ENCODE data around the gene FGD3.

Gene FGD3

DNA sequence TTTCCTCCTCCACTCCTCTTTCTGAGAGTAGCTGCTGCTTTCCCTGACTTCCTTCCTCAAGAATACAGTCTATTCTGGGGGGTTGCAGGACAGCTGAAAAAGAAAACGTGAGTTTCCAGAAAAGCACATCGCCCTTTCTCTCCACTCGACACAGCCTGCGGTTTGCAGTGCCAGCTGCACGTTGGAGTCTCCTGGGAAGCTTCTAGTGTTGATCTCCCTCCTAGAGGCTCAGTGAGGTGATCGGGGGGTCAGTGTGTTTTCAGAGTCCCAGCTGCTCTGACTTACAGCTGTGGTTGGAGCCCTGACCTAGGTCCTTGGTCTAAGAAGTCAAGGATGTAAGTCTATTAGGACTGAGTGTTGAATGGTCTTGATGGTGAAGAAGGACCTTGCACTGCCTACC, 86.2 kb downstream of the FGD3 start:
- no peak for DNase-seq

DNA sequence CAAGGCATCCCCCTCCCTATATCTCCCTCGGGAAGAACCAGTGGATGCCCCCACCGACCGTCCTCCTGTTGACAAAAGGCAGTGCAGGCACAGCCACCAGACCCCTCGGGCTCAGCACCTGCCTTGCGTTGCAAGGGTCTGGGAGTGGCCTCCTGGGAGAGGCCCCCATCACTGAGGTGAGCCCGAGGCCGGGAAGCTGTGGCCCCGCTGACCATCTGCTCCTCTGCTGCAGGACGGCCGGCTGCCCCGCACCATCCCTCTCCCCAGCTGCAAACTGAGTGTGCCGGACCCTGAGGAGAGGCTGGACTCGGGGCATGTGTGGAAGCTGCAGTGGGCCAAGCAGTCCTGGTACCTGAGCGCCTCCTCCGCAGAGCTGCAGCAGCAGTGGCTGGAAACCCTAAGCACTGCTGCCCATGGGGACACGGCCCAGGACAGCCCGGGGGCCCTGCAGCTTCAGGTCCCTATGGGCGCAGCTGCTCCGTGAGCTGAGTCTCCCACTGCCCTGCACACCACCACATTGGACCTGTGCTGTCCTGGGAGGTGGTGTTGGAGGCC, 87.9 kb downstream of the FGD3 start:
- DNase-seq: no peak

DNA sequence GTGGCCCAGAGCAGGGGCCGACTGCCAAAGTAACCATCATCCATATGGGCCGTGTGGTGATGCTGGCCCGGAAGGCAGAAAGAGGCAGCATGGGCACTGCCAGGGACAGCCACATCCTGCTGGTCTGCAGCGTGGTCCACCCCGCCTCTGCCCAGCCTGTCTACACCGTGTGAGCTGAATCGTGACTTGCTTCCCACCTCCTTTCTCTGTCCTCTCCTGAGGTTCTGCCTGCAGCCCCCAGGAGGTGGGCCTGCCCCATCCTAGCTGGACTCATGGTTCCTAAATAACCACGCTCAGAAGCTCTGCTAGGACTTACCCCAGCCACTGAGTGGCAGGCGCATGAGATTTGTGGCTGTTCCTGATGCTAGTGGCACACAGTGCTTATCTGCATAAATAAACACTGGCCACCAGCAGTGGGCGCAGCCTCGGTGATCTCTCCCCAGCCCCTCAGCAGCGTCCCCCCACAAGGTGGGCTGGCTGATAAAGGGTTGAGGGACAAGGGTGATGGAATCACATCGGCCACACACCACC, 88.6 kb downstream of the FGD3 start:
- DNase-seq: no peak

DNA sequence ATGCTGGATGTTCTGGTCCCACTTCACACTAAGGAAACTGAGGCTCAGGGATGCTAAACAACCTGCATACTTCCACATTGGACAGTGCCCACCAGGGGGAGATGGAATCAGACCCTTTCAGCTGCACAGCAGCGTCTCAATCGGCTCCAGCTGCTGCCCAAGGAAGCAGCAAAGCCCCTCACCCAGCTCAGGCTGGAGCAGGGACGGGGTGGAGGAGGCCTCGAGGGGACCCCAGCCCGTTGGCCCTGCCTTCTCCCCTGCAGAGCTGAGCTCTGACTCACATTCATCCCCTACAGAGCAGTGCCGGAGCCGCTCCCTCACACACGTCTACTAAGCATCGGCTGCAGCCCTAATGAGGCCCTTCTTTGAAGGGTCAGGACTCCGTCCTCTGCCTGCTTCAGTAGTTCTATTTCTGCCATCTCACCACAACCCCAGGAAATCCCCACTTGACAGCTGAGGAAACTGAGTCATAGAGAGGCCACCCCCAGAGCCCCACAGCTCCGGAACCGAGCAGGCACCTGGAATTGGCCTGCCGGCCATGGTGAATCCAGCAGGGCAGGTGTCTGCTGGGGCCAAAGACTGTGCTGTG, 89.7 kb downstream of the FGD3 start:
- no peak for DNase-seq

DNA sequence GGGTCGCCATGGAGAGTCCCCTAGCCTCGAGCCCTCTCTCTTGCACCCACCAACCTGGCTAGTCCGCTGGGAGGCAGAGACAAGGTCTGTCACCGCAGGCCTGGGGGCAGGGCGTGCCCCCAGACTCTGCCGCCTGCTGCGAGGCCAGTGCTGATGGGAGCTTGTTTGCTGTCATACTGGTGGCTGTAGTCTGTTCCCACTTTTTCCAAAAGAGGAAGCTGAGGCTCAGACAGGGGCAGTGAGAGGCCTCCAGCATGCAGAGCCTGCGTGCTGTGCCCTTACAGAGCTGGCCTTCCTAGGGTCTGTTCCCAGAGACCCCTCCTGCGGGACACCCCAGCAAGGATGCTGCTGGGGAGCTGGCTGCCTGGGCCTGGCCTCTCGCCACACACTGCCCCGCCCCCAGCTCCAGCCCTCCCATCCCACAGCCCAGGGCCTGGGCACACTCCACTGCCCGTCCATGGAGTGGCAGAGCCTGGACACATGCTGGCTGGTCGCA, 90.2 kb downstream of the FGD3 start:
- no peak for DNase-seq

DNA sequence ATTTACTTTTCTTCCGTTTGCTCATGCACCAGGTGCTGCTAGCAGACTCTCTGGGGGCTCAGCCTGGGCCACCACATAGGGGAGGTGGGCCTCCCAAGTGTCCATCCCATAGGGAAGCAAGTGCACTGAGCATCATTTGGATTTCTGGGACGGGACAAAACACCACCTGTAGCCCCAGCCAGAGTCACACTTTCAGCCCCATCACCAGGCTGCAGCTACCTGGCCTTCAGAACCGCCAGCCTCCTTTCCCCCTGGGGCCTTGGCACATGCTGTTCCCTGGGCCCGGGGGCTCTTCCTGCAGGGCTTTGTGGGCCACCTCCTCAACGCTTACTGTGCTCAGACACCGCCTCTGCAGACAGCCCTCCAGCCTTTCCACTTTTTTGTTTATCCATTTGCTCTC, 91.6 kb downstream of the FGD3 start:
- DNase-seq: no peak

DNA sequence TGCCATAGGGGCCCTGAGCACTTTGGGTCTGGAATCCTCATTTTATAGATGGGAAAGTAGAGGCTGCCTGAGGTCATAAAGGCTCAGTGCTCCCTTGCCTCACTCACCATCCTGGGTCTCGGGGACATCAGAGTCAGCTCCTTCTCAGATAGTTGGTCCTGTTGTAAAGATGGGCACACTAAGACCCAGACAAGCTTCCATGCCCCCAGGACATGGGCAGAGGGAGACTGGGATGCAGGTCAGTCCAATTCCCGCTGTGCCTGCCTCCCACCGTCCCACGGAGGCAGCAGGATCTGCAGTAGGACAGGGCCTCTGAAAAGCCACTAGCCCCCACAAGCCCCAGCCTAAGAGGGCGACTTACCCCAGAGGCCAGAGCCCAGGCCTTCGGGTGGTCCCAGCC, 92.1 kb downstream of the FGD3 start:
- no peak for DNase-seq

DNA sequence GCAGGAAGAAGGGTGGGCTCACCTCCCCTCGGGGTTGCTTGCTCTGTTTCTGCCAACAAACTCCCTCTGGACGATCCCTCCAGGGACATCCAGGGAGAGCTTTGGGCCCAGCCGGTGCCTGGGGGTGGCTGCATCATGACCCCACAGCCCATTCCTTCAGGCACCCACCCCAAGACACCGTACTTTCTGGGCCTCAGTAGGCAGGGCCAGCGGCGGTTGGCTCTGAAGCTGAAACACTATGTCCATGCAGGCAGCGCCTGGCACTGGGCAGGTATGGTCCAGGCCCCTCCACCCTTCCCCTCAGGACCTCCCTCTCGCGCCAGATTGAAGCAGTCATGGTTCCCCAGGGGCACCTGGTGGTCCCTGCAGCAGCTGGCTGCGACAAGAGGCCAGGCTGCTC, 92.7 kb downstream of the FGD3 start:
- no peak for DNase-seq

DNA sequence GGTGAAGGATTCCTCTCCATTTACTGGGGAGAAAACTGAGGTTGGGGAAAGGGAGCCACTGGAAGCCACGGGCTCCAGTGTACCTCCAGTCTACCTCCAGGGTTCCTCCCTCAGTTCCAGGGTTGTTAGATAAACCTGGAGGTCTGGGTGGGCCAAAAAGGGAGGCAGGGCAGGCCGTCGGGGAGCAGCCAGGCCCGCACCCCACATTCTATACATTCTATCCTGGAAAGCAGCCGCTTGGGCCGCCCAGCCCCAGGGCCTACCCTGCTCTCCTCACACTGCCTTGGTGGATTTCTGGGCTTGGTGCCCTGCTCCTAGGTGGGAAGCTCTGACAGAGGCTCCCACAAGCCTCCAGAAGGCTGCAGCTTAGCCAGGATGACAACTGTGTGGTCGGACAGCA, 93.1 kb downstream of the FGD3 start:
- DNase-seq: no peak

DNA sequence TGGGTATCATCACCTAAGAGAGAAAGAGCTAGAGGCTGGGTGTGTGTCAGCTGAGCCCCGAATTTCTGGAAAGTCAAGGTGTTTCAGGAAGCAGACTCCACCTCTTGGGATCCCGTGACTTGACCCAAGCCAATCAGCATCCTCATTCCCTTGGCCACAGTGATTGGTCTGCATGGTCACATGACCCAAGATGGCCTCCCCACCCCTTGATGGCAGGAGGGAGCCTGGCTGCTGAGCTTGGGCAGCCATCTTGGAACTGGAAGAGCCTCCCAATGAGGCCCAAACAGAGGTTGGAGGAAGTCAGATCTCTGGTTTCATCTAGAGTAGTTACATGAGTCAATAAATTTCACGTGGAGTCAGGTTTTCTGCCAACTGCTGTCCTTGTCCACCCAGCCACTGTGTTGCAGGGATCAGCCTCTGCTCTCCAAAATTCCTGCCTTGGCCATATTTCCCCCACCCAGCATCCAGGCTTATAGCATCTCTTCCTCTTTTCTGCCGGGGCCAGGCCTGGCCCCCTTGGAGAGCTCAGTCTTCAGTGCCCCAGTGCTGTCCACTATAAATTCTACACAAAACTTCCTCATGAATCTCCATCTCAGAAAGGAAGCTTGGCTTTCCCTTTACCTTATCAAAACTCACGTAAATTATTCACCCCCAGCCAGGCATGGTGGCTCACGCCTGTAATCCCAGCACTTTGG, 93.9 kb downstream of the FGD3 start:
- DNase-seq: peak; percentile 41

DNA sequence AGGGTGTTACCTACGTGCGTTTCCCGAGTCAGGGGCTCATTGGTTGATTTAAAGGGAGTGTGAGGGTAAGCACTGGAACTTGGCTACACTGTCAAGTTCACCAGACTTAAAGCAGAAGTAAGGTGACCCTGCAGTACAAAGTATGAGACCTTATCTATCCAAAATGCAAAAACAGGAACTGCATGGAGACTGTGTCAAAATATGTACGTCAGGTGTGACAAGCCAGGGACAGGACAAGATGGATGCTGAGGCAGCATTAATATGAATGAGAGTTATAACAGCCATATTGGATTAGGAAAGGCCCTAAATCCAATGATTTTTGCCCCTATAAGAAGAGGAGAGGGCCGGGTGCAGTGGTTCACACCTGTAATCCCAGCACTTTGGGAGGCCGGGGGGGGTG, 95.8 kb downstream of the FGD3 start:
- DNase-seq: no peak

DNA sequence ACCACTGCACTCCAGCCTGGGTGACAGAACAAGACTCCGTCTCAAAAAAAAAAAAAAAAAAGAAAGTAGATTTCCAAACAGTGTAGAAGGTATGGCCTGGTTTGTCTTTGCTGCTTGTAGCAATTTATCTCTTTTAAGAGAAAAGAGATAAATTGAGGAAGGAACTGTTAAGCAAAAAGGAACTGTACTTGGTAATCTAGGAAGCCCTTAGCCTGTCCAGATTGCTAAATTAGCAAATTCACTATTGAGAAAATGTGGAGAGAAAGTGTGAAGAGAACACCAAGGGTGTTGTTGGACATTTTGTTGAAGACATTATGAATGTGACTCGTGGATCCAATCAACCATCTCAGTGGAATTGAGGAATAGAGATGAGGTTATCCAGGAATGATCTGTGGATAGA, 98.2 kb downstream of the FGD3 start:
- DNase-seq: no peak

DNA sequence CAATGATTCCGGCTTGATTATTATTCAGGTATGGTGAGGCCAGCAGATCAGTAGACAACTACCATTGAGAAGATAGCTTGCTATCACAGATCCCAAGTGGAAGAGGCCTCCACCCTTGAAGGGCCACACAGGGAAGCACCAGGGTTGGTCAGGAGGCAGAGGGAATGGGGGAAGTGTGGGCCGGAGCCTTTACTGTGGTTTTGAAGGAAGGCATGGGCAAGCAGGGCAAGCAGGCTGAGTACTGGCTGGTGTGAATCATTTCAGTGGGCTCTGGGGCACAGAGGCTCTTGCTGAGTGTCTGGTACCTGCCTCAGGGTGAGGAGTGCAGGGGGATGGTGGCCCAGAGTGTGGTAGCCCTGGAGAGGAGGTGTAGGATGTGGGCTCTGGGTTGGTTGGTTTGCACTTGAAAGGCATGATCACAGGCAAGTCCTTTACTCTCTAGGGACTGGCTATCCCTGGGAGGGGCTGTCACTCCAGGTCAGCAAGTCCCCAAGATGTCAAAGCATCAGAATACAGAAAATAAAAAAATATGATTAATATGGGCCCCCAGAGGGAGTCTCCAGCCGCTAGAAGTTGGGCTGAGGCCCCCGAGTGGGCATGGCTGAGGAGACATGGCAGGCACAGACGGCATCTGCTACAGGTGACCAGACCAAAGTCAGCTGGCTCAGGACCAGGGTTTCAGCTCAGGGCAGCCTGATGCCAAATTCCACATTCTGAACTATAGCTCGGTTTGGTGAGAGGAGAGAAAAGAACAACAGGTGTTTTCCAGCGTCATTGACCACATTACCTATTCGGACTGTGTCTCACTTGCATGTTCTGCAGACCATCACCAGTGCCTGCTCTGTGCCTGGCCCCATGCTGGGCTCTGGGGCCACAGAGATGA, 101.5 kb downstream of the FGD3 start:
- no peak for DNase-seq

DNA sequence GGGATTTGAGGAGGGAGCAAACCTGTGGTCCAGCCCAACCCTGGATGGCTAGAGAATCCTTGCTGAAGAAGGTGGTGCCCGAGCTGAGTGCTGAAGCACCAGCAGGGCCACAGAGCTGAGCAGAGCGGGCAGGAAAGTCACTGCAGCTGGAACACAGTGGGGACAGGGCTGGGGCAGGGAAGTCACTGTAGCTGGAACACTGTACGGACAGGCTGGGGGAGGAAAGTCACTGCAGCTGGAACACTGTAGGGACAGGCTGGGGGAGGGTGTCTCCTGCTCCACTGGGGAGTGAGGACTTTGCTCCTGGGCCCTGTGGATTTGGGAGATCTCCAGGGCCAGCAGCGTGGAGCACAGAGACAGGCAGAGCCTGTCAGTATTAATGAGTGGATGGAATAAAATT, 102.2 kb downstream of the FGD3 start:
- DNase-seq: no peak

DNA sequence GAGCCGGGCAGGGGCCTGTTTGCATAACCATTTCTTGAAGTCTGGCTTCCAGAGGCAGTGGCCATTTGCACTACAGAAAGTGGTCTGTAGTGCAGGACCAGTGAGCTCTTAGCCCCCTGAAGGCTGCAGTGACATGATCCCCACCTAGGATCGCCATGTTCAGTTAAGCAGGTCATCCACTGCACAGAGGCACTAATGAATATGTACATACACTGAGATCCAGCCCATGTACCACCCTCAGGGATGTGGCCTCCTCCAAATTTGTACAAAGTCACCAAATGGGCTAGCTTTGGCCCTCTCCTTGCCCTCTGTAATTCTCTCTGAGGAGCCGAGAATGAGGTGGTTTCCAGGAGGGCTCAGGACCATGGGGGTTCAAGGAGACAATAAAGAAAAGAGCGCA, 102.9 kb downstream of the FGD3 start:
- no peak for DNase-seq

DNA sequence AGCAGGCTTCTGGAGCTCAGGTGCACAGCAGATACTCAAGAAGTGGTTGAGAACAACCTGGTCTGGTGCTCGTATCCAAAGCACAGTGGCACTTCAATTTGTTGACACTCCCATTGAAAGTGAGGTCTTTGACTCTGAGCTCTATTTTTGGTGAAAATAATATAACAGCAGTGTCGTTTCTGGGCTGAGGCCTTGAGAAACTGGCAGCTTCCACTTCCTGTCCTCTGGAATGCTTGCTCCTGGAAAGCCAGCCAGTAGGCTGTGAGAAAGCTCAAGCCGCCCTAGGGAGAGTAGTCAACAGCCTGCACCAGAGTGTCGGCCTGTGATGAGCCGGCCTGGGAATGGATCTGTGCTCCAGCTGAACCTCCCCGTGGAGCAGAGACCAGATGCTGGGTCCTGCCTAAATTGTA, 104.4 kb downstream of the FGD3 start:
- DNase-seq: no peak

DNA sequence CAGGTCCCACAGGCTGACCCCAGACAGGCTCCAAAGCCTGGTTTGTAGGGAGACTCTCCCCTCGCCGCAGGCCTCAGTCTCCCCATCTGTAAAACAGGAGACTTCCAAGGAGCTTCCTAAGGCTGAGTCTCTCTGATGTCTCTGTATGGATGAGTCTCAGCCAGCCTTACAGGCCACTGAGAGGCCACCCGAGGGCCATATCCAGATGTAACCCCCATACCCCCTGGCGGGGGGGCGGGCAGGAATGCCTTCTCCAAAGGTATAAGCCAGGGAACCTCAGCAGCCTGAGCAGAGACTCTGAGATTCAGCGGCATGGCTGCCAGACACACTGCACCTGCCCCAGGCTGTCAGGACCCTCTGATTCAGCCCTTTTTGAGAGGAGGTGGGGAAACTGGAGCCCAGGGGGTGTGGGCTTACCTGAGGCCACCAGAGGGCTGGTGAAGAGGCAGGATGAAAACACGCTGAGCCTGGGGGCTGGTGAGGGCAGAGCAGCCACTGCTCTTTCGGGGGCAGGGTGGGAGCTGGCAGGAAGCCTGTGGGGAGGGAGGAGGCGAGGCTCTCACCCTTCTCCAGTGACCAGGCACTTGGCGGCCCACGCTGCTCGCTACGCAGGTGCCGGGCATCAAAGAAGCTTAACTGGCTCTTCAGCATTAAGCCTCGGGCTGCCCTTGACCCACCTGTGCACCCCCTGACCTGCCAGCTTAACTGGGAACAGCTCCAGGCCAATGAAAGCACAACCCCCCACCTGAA, 105.6 kb downstream of the FGD3 start:
- DNase-seq: no peak

DNA sequence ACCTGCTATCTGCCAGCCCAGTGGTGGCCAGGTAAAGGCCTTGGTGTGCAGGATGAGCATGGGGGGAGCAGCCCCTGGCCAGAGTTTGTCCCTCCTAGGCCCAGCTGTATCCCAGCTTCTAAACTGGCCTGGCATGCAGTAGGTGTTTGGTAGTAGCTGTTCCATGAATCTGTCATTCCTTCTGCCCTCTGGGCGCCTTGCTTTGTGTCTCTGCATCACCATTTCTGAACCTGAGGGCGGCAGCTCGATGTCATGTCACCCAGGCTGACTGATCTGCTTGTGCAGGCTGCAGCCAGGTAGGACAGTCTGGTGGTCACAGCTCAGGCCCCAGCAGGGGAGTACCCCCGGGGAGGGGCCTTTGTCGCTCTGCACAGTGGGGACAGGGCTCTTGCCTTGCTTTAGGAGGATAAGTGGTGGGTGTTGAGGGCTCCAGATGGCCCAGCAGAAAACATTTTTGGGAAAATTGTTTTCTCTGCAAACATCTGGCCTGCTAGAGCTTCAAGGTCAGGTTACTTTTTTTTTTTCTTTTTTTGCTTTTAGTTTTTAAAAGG, 106.5 kb downstream of the FGD3 start:
- no peak for DNase-seq

DNA sequence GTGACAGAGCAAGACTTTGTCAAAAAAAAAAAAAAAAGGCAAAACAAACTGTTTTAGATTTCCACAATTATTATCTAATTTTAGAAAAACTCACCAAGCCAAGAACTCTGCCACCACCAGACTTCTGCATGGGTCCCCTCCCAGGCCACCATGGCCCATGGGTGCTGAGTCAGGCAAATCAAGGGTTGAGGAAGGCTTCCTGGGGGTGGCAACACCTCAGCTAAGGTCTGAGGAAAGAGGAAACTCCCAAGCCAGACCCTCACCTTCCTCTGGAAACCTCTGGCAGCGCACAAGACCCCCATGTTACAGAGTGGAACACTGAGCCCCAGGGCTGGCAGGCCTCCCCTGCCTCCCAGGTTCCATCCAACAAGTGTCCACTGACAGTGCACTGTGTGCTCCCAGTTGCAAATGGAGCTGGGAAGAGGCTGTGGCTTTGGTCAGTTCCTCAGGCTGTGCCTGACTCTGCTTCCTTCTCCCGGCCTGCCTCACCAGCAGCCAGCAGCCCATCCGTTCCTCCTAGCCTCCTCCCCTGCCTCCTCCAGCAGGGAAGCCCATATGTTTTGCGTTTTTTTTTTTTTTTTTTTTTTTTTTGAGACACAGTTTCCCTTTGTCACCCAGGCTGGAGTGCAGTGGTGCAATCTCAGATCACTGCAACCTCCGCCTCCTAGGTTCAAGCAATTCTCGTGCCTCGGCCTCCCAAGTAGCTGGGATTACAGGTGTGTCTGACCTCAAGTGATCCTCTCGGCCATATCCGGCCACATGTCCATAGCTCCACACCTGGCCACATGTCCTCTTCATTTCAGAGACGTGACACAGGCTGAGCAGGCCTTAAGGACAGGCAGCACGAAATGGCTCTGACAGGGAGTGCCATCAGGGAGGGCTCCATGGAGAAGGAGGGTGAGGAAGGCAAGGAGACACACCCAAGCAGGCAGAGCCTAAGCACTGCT, 107.7 kb downstream of the FGD3 start:
- no peak for DNase-seq

DNA sequence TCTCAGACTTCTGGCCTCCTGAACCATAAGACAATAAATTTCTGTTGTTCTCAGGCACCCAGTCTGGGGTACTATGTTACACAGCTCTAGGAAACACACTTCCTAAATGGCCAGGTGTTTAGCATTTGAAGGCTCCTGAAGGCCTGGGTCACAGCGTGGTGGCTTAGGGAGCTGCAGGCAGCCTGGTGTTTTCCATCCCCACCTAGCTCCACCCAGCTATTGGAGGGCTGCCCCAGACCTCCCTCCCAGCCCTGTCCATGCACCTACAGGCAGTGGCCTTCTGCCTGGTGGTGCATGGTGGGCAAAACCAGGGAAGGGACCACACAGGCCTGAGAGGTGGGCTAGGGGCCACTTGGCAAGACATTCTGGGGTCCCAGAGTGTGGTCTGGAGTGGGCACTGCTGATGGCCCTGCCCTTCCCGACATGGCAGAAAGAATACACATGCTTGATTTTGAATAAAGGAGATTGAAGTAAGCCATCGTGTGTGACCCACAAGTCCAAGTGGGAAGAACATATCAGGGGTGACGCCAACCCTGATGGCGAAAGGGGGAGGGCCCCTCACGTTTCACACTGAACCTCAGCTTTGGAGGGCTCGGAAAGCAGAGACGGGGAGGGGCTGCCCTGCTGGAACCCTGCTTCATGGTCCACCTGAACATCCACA, 109.8 kb downstream of the FGD3 start:
- no peak for DNase-seq
